K562 (cell line): ENCODE measurements around the gene NIPSNAP3A. TPM values are rescaled to one million over a fixed set of nuclear protein-coding genes. Genes with fewer than 3 reads are reported as not detected.

ENCODE experiments used
- ATAC-seq: fragments of 200-7000 bp; cut with Tn5 transposase; 3 replicates; pipeline ENCODE4 v1.9.1; 2020; ENCODE audit warnings: moderate library complexity
- BruUV-seq: library from RNA; stranded (reverse); fragments of 400-500 nt; replicated peaks from 2 replicates; lab custom pipeline; 2021; lab: Mats Ljungman, UMichigan
- CTCF ChIA-PET: fragments of 300-600 bp; formaldehyde crosslinking; extraction: SDS; loops from one replicate; lab custom pipeline; 2021; ENCODE audit warnings: low intra/inter-chr PET ratio; lab: Yijun Ruan, JAX
- POLR2A ChIA-PET: fragments of 300-600, 350-650 bp; sonication (Branson Sonifier 250); formaldehyde crosslinking; extraction: SDS; loops from one replicate; lab custom pipeline; 2021; ENCODE audit warnings: antibody characterized with exemption, inconsistent platforms; lab: Yijun Ruan, JAX
- DNase-seq, 4 experiments: peaks; one replicate each; pipeline versions ENCODE4 v3.0.0 to v3.0.0-alpha.2; 2011 to 2018; ENCODE audit warnings: low spot score in 3 of 4, mixed read lengths in 3 of 4; ENCODE audit errors: extremely low read depth in 1 of 4
- FAIRE-seq: peaks from 2 replicates; lab custom pipeline; 2011; peaks lifted over from hg19 to GRCh38; lab: Jason Lieb, UNC
- H2AFZ ChIP-seq: 2 replicates; pipeline ENCODE4 v1.6.0; 2011; ENCODE audit warnings: low read depth, low read length, control low read depth, inconsistent platforms
- H3K27ac ChIP-seq: fragments of 200-600 bp; 3 replicates; pipeline ENCODE4 v1.8.0; 2011; ENCODE audit warnings: low read depth, mild to moderate bottlenecking, control low read depth, inconsistent platforms, low read length, moderate library complexity, mixed read lengths; ENCODE audit errors: extremely low read depth
- H3K27me3 ChIP-seq, 2 experiments: fragments of 300-600 bp in 1 of 2; 2 replicates in 1 of 2; 3 replicates in 1 of 2; pipeline versions ENCODE4 v1.6.0 to v1.8.0; 2011; ENCODE audit warnings: inconsistent platforms in 2 of 2, low read length in 2 of 2, mild to moderate bottlenecking in 1 of 2, mixed read lengths in 1 of 2, moderate library complexity in 1 of 2; ENCODE audit not compliant: control insufficient read depth in 2 of 2, insufficient read depth in 2 of 2
- H3K36me3 ChIP-seq: fragments of 300-600 bp; 3 replicates; pipeline ENCODE4 v1.8.0; 2011; ENCODE audit warnings: mild to moderate bottlenecking, low read length, inconsistent platforms; ENCODE audit not compliant: control insufficient read depth, insufficient read depth
- H3K4me1 ChIP-seq, 2 experiments: fragments of 200-600 bp in 1 of 2; replicated peaks in 1 of 2; 2 replicates in 1 of 2; 3 replicates in 1 of 2; pipeline versions ENCODE4 v1.5.1 to v1.8.0; 2011; ENCODE audit warnings: inconsistent platforms in 2 of 2, low read length in 2 of 2, mild to moderate bottlenecking in 1 of 2, mixed read lengths in 1 of 2, moderate library complexity in 1 of 2; ENCODE audit not compliant: control insufficient read depth in 2 of 2, insufficient read depth in 2 of 2
- H3K4me2 ChIP-seq: 2 replicates; pipeline ENCODE4 v1.6.1; 2011; ENCODE audit warnings: low read length, control low read depth, inconsistent platforms, mixed read lengths; ENCODE audit not compliant: insufficient read depth
- H3K4me3 ChIP-seq: fragments of 200-600 bp; sonication (generic), shearing (Covaris generic); 2 replicates; pipeline ENCODE4 v1.5.1; 2016; ENCODE audit warnings: control low read depth, inconsistent platforms
- H3K79me2 ChIP-seq: fragments of 200-600 bp; 3 replicates; pipeline ENCODE4 v1.8.0; 2011; ENCODE audit warnings: low read length, inconsistent platforms; ENCODE audit not compliant: control insufficient read depth, insufficient read depth
- H3K9ac ChIP-seq, 2 experiments: 2 replicates each; pipeline versions ENCODE4 v1.6.0 to v1.6.1; 2011; ENCODE audit warnings: low read depth in 2 of 2, low read length in 2 of 2, control low read depth in 1 of 2, inconsistent platforms in 1 of 2, mild to moderate bottlenecking in 1 of 2, mixed read lengths in 1 of 2; ENCODE audit not compliant: insufficient read depth in 1 of 2
- H3K9me1 ChIP-seq: one replicate; pipeline ENCODE4 v1.6.0; 2011; ENCODE audit warnings: inconsistent platforms, mild to moderate bottlenecking, low read length, moderate library complexity; ENCODE audit not compliant: control insufficient read depth, insufficient read depth
- H3K9me3 ChIP-seq: replicated peaks from 2 replicates; pipeline ENCODE4 v1.5.1; 2011; ENCODE audit warnings: low read depth, low read length, inconsistent platforms; ENCODE audit not compliant: control insufficient read depth, insufficient read depth
- H4K20me1 ChIP-seq: replicated peaks from 2 replicates; pipeline ENCODE4 v1.6.1; 2011; ENCODE audit warnings: low read length, inconsistent platforms, mixed read lengths; ENCODE audit not compliant: control insufficient read depth, insufficient read depth
- DPF2 ChIP-seq: fragments of 450-650 bp; IDR thresholded peaks from 2 replicates; pipeline ENCODE4 v1.6.1; 2016
- FOXK2 ChIP-seq, 2 experiments: fragments of 450-650 bp; IDR thresholded peaks in 1 of 2; conservative IDR thresholded peaks in 1 of 2; 2 replicates each; pipeline ENCODE4 v1.6.1; 2016; ENCODE audit warnings: low read depth in 2 of 2, mild to moderate bottlenecking in 1 of 2
- HDAC1 ChIP-seq, 2 experiments: fragments of 450-650 bp; IDR thresholded peaks; 2 replicates each; pipeline ENCODE4 v1.6.1; 2016 to 2017; ENCODE audit warnings: inconsistent platforms in 1 of 2, mild to moderate bottlenecking in 1 of 2, moderate library complexity in 1 of 2
- LARP7 ChIP-seq: fragments of 450-650 bp; IDR thresholded peaks from 2 replicates; pipeline ENCODE4 v1.6.1; 2016
- NFE2 ChIP-seq: IDR thresholded peaks from 2 replicates; pipeline ENCODE4 v1.6.1; 2014; ENCODE audit warnings: antibody characterized with exemption, low read depth
- TAF15 ChIP-seq: fragments of 200-400 bp; formaldehyde crosslinking; IDR thresholded peaks from 2 replicates; pipeline ENCODE4 v1.6.1; 2017; ENCODE audit warnings: mild to moderate bottlenecking, low read depth, low read length, moderate library complexity
- ZC3H4 ChIP-seq: sonication (generic); formaldehyde crosslinking; IDR thresholded peaks from 2 replicates; pipeline ENCODE4 v1.9.0; 2021; ENCODE audit warnings: missing genetic modification reagents, borderline replicate concordance
- ZNF184 ChIP-seq: sonication (generic); formaldehyde crosslinking; IDR thresholded peaks from 2 replicates; pipeline ENCODE4 v1.5.0; 2020; ENCODE audit warnings: missing genetic modification reagents
- ZNF274 ChIP-seq: IDR thresholded peaks from 2 replicates; pipeline ENCODE4 v1.6.1; 2011; ENCODE audit warnings: low read depth, mild to moderate bottlenecking, low read length, moderate library complexity, borderline replicate concordance
- ZNF699 ChIP-seq: fragments of 250-450 bp; sonication (Bioruptor Pico); IDR thresholded peaks from 2 replicates; pipeline ENCODE4 v1.8.0; 2021; ENCODE audit warnings: mild to moderate bottlenecking, moderate library complexity; ENCODE audit not compliant: insufficient replicate concordance
- WGBS: fragments of 100-300 bp; shearing (Covaris generic); methylation state at CpG from one replicate; pipeline ENCODE4 v1.1.6; 2016; ENCODE audit warnings: low coverage, mixed read lengths; ENCODE audit not compliant: insufficient coverage; ENCODE audit errors: missing lambda C conversion rate; 5-methylcytosine and 5-hydroxymethylcytosine counted together
- in situ Hi-C: fragments of 300-500 bp; cut with MboI; formaldehyde crosslinking; loops from 4 replicates; pipeline ENCODE4 v1.15.0; 2018; ENCODE audit warnings: inconsistent platforms, mixed read lengths
- intact Hi-C: fragments of 100-400 bp; cut with micrococcal nuclease; formaldehyde crosslinking; loops from 2 replicates; pipeline ENCODE4 v1.14.2; 2022
- polyA plus RNA-seq, 8 experiments: library from polyadenylated mRNA; depleted of rRNA in 4 of 8; stranded (reverse) in 5 of 8; unstranded in 3 of 8; fragments of >200 nt; fragmentation: Nextera tagmentation in 2 of 8; fragmentation: Illumina TruSeq in 1 of 8; extraction: Ambion mirVana in 2 of 8; extraction: Trizol in 1 of 8; gene quantifications; 2 replicates each; pipeline versions ENCODE4 v1.2.1 to v1.2.3, GENCODE V29; 2011 to 2014; ENCODE audit warnings: inconsistent platforms in 1 of 8, missing spikeins in 1 of 8
- total RNA-seq, 7 experiments: library from RNA; depleted of rRNA in 6 of 7; stranded (reverse); fragments of >200 nt in 6 of 7; fragmentation: Illumina TruSeq in 2 of 7; extraction: Trizol in 2 of 7; gene quantifications; 2 replicates each; pipeline versions ENCODE4 v1.2.1 to v1.2.3, GENCODE V29; 2011 to 2021; ENCODE audit warnings: low replicate concordance in 1 of 7
- TF ChIP-seq, protein P1 (sequence below): sonication (generic); formaldehyde crosslinking; IDR thresholded peaks from 2 replicates; pipeline ENCODE4 v1.8.0; 2023; ENCODE audit warnings: mild to moderate bottlenecking, missing genetic modification reagents
- TF ChIP-seq, protein P2 (sequence below): fragments of 450-650 bp; formaldehyde crosslinking; IDR thresholded peaks from 2 replicates; pipeline ENCODE4 v1.4.0; 2020; ENCODE audit warnings: mild to moderate bottlenecking, moderate library complexity

The NIPSNAP3A gene
- total and polyA plus RNA-seq, 9 of the 15 experiments (the other 6 are each of a cell fraction or from before 2014, with no cell fraction given): 25.3 to 132 (median 40.5) TPM

DNA sequence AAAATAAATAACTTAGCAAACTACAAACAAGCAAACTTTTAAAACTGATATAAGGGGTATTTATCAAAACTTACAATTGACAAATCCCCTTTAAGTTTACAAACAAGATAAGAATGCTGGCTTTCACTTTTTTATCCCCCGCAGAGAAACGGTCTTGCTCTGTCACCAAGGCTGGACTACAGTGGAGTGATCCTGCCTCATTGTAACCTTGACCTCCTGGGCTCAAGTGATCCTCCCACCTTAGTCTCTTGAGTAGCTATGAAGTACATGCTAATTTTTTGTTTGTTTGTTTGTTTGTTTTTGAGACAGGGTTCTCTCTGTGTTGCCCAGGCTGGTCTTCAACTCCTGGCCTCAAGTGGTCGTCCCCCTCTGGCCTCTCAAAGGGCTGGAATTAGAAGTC is 9.0 kb upstream of the NIPSNAP3A start:
- H3K4me2 ChIP-seq: no peak overlapping the region
- no TSS peak for BruUV-seq
- H4K20me1 ChIP-seq: no peaks in the 10 kb centered on the region
- H3K4me3 ChIP-seq: no peak overlapping the region
- no peak overlapping the region for H3K9ac ChIP-seq
- TF ChIP-seq NFE2: no peak
- 0 out of 2 replicates have a peak, but pooled peaks have one; percentile 20 for TF ChIP-seq DPF2
- FAIRE-seq (peak; percentile 49), ATAC-seq (peak; percentile 72), DNase-seq (peak in 1 of 4 experiments; percentile 20)
- POLR2A ChIA-PET: interaction anchor here (1.4 kb wide), 1 partner anchor 8 kb away, joined by 4 read pairs; no protein-coding TSS in a partner anchor
- peaks cover 0 to 4% of the 10 kb centered on the region in 2 experiments; a peak in 2 of 5 replicates for H3K4me1 ChIP-seq
- H3K9me3 ChIP-seq: no peaks in the 10 kb centered on the region
- intact Hi-C loops (no loop called here), in situ Hi-C loops (no loop called here)
- H3K9me1 ChIP-seq: no peaks in the 10 kb centered on the region
- no peaks in the 10 kb centered on the region for H3K36me3 ChIP-seq
- no peaks in the 10 kb centered on the region for H3K27me3 ChIP-seq
- peak overlapping the region; percentile 43; the same call in 1 of the 2 replicates for H2AFZ ChIP-seq
- no peak overlapping the region for H3K27ac ChIP-seq
- H3K79me2 ChIP-seq: no peaks in the 10 kb centered on the region
- WGBS: 2% methylated on average over 3 of the region's 3 CpGs
- CTCF ChIA-PET: no interaction called here

DNA sequence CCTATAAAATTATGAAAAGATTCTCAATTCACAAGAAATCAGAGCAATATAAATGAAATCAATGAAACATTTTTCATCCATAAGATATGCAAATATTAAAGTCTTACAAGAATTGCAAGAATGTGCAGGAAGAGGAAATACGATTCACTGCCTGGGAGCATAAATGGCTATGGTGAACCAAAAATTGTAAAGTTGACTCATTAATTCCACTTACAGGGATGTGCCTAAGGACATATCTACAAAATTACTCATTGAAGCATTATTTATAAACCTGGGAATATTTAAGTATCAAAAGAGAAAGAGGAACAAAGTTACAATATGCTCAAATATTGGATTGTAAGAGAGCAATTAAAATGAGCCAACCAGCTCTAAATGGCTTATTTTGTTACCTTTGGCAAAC is 6.9 kb upstream of the NIPSNAP3A start:
- no peak overlapping the region for H2AFZ ChIP-seq
- ChIA-PET POLR2A (no interaction called here), CTCF (no interaction called here)
- TF ChIP-seq, protein P1, sequence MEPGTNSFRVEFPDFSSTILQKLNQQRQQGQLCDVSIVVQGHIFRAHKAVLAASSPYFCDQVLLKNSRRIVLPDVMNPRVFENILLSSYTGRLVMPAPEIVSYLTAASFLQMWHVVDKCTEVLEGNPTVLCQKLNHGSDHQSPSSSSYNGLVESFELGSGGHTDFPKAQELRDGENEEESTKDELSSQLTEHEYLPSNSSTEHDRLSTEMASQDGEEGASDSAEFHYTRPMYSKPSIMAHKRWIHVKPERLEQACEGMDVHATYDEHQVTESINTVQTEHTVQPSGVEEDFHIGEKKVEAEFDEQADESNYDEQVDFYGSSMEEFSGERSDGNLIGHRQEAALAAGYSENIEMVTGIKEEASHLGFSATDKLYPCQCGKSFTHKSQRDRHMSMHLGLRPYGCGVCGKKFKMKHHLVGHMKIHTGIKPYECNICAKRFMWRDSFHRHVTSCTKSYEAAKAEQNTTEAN (CRISPR knock-in tag): no peak
- TF ChIP-seq FOXK2 (conservative IDR thresholded peaks at IDR 0.05 in 1 of 2, IDR thresholded peaks at IDR 0.05 in 1 of 2; ENCODE audit: low read depth in 2 of 2): no peak
- no peak for TF ChIP-seq HDAC1 (IDR thresholded peaks at IDR 0.05)
- no peak for TF ChIP-seq ZNF699 (CRISPR knock-in tag)
- TF ChIP-seq ZC3H4 (CRISPR knock-in tag): no peak
- no peak for TF ChIP-seq TAF15
- TF ChIP-seq LARP7: no peak
- TF ChIP-seq ZNF184 (CRISPR knock-in tag): no peak
- no peak for TF ChIP-seq ZNF274
- TF ChIP-seq, protein P2, sequence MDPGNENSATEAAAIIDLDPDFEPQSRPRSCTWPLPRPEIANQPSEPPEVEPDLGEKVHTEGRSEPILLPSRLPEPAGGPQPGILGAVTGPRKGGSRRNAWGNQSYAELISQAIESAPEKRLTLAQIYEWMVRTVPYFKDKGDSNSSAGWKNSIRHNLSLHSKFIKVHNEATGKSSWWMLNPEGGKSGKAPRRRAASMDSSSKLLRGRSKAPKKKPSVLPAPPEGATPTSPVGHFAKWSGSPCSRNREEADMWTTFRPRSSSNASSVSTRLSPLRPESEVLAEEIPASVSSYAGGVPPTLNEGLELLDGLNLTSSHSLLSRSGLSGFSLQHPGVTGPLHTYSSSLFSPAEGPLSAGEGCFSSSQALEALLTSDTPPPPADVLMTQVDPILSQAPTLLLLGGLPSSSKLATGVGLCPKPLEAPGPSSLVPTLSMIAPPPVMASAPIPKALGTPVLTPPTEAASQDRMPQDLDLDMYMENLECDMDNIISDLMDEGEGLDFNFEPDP (CRISPR knock-in tag): no peak
- no peaks in the 10 kb centered on the region for H3K9me1 ChIP-seq
- H3K79me2 ChIP-seq: no peaks in the 10 kb centered on the region
- peaks cover 1 to 8% of the 10 kb centered on the region in 2 experiments; a peak in 4 of 5 replicates for H3K4me1 ChIP-seq
- FAIRE-seq: no peak
- H3K4me2 ChIP-seq: no peak overlapping the region
- H4K20me1 ChIP-seq: no peaks in the 10 kb centered on the region
- DNase-seq: no peak
- no TSS peak for BruUV-seq
- no peak overlapping the region for H3K27ac ChIP-seq
- no peak overlapping the region for H3K9ac ChIP-seq
- no peak for ATAC-seq
- intact Hi-C loops: loop anchor here (5.0 to 10.0 kb wide), 2 partner anchors 256 to 368 kb away; no protein-coding TSS in a partner anchor
- H3K27me3 ChIP-seq: no peaks in the 10 kb centered on the region
- H3K9me3 ChIP-seq: no peaks in the 10 kb centered on the region
- in situ Hi-C loops: no loop called here
- no peak overlapping the region for H3K4me3 ChIP-seq
- no peaks in the 10 kb centered on the region for H3K36me3 ChIP-seq
- 44% methylated on average over 1 of the region's 1 CpG for WGBS
